Measurements from ENCODE around the gene PNMA5.
"Not testable (repeated sequence)": the region's sequence is repeated elsewhere in the genome, so short reads cannot be mapped to it uniquely, and the experiment has no call there.

Gene PNMA5

DNA sequence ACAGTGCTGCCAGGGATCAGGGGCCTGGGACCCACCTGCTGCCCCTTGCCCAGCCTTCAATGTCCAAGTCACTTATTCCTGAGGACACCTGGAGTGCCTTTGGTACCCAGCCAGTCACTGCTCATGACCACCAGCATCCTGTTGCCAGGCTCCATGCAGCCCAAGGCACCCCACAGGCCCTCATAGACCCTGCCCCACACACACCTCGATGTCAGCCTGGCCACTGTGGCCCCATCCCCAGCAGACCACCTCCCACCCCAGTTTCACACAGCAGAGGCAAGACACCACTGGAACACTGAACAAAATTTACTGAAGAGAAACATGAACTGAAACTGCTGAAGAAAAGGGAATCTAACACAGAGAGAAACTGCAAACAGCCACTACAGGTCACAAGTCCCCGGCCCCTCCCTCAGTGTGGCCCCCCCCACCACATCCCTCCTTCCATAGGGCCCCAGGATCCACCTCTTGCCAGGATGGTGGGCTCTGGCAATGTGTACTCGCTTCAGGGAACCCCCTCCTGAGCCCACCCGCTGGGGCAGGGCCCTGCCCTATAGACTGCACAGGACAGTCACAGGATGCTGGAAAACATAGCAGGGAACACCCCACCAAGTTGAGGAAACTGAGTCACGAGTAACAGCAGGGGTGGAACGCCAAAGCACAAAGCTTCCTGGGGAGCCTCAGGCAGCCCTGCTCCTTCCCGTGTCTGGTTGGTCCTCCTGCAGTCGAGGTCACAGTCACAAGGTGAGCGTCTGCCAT lies 5.2 kb downstream of the PNMA5 start:
- H3K27me3 Mint-ChIP-seq = no peaks in the 10 kb centered on the region
- H3K27ac Mint-ChIP-seq = peak overlapping the region; percentile 65
- no peak overlapping the region for H3K4me3 Mint-ChIP-seq
- no peaks in the 10 kb centered on the region for H3K9me3 Mint-ChIP-seq
- H3K4me1 Mint-ChIP-seq = no peaks in the 10 kb centered on the region
- no peaks in the 10 kb centered on the region for H3K36me3 Mint-ChIP-seq

DNA sequence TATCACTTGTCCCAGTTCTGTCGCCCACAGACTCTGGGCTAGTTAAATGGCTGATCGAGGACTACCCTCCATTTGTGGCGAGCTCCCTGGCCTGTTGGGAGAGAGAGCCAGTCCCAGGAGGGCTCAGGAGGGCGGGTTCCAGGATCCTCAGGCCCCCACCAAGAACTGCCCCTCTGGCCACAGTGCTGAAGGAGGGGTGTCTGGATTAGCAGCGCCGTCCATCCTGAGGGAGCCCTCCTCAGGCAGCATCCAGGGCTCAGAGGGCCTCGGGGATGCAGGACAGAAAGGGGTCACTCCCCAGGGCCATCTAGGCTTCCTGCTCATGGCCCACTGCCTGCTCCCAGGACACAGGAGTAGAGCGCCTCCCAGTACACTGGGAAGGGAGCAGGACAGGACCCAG lies 6.1 kb downstream of the PNMA5 start:
- Mint-ChIP-seq H3K4me1 (no peaks in the 10 kb centered on the region), H3K9me3 (no peaks in the 10 kb centered on the region)

DNA sequence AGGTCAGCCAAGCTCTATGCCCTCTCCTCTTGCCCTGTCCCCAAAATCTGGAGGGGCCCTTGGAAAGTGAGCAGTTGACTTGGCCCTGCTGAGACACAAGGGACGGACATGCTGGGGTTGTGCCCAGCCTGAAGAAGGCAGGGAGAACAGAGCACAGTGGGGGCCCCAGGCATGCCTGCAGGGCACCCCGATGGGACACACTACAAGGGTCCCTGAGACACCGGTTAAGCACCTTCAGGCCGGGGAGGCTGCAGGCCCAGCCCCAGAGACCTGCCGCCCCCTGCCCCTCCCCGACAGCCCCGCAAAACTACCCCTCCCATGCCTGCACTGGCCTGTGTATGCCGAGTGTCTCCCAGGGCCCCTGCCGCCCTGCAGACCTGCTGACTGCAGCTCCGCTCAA lies 6.8 kb downstream of the PNMA5 start:
- not testable (repeated sequence) for H3K4me3 Mint-ChIP-seq, H3K27me3 Mint-ChIP-seq, H3K9me3 Mint-ChIP-seq, H3K4me1 Mint-ChIP-seq, H3K36me3 Mint-ChIP-seq, H3K27ac Mint-ChIP-seq

More for the DNA sequence above, 6.1 kb downstream of the PNMA5 start:
- Mint-ChIP-seq H3K36me3 (no peaks in the 10 kb centered on the region), H3K27me3 (no peaks in the 10 kb centered on the region), H3K4me3 (no peak overlapping the region), H3K27ac (no peak overlapping the region)

DNA sequence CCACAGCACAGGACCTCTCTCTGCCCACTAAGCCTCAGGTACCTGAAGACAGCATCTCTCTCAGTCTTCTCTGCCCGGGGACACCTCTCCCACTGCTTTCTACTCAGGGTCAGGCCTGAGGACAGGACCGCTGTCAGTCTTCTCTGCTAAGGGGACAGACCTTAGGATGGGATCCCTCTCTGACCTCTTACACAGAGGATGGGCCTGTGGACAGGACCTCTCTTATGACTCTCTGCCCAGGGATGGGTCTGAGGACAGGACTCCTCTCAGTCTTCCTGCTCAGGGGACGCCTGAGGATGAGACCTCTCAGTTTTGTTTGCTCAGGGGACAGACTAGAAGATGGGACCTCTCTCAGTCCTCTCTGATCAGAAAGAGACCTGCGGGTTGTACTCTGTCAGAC lies 8.5 kb downstream of the PNMA5 start:
- H3K4me3 Mint-ChIP-seq = not testable (repeated sequence)

DNA sequence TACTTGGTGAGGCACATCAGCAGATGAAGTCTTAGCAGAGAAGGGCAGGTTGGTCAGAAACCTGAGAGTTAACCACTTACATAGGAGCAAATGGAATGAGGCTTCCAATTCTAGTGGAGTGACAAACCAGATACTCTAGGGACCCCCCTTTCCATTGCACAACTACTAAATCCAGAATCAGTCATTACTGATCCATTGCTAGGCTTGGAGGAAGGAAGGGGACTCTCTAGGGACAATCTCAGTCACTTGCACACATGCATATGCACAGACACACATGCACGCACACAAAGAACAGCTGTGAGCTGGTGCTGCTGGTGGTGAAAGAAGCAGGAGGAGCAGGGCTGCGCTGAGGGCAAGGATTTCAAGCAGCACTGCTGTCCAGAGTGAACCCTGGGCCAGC lies 25.7 kb downstream of the PNMA5 start:
- Mint-ChIP-seq H3K27ac (no peak overlapping the region), H3K36me3 (peaks cover 3% of the 10 kb centered on the region), H3K27me3 (no peaks in the 10 kb centered on the region), H3K4me3 (no peak overlapping the region), H3K9me3 (no peaks in the 10 kb centered on the region), H3K4me1 (no peaks in the 10 kb centered on the region)

More for the DNA sequence above, 8.5 kb downstream of the PNMA5 start:
- not testable (repeated sequence) for H3K27me3 Mint-ChIP-seq, H3K9me3 Mint-ChIP-seq, H3K36me3 Mint-ChIP-seq, H3K27ac Mint-ChIP-seq, H3K4me1 Mint-ChIP-seq

DNA sequence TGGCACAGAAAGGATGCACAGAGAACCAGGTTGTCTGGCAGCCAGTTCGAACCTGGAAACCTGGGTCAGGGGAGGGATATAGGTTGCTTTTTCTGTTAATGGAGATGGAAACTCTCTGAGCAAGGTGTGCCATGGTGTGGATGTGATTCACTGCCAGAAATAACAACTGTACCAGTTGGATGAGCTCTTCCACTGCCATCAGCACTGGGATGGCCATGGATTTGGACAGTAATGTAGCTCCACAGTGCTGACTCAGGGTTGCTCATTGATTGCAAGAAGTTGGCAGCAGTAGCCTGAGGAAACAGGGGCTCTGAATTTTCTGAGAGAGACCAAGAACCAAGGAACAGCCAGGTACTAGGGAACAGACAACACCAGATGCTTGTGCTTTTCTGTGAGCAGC lies 33.8 kb downstream of the PNMA5 start:
- Mint-ChIP-seq H3K4me1 (peaks cover 9% of the 10 kb centered on the region), H3K4me3 (no peak overlapping the region), H3K27me3 (no peaks in the 10 kb centered on the region), H3K36me3 (no peaks in the 10 kb centered on the region), H3K9me3 (no peaks in the 10 kb centered on the region), H3K27ac (no peak overlapping the region)

DNA sequence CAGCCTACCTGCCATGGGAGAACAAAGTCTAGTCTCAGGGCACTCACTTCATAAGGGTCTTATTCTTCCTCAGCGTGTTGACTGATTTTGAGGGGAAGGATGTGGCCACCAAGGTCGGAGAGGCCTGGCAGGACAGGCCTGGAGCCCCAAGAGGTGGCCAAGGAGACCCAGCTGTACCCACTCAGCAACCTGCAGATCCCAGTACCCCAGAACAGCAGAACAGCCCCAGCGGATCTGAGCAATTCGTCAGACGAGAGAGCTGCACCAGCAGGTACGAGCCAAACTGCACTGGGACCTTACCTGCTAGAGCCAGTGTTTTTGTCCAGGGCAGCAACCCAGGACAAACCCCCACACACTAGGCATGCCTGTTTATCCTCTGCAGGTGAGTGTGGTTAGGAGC lies 34.3 kb downstream of the PNMA5 start:
- no peak overlapping the region for H3K4me3 Mint-ChIP-seq
- H3K27me3 Mint-ChIP-seq = no peaks in the 10 kb centered on the region
- H3K36me3 Mint-ChIP-seq = no peaks in the 10 kb centered on the region
- H3K27ac Mint-ChIP-seq = no peak overlapping the region
- no peaks in the 10 kb centered on the region for H3K9me3 Mint-ChIP-seq
- H3K4me1 Mint-ChIP-seq = peaks cover 9% of the 10 kb centered on the region

DNA sequence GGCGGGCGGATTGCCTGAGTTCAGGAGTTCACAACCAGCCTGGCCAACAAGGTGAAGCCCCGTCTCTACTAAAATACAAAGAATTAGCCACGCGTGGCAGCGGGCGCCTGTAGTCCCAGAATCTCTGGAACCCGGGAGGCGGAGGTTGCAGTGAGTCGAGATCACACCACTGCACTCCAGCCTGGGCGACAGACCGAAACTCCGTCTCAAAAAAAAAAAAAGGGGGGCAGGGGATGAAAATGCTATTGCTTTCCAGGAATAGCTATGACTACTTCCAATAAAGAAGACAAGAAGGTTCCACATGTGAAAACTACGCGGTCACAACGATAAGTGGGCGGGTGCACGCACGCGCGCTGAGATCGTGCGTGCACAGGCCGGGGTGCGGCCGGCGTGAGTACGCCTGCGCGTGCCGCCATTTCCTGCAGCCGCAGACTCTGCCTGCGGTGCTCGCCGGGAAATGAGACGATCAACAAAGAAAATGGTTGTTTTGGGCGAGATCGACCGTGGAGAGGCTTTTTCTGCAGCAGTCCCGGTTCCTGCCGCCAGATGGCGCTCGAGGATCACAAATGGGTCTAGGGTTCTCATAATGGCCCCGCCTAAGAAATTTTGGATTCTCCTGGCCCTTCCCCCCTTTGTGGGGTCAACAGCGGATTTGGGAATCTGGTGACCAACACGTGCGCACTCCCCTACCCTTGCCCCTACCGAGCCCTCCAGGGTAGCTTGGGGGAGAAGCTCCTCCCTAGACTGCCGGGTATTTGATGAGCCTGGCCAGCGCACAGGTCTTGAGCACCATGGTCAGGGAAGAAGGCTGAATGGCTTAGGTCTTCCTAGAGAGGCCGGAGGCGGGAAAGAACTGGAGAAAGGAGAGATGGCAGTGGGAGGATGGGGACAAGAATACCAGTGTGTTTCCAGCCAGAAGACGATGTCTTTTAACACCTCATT lies 35.1 kb downstream of the PNMA5 start:
- Mint-ChIP-seq H3K27ac (peak overlapping the region; percentile 97), H3K27me3 (no peaks in the 10 kb centered on the region), H3K9me3 (no peaks in the 10 kb centered on the region), H3K4me3 (peak overlapping the region; percentile 74), H3K4me1 (peaks cover 9% of the 10 kb centered on the region), H3K36me3 (no peaks in the 10 kb centered on the region)

DNA sequence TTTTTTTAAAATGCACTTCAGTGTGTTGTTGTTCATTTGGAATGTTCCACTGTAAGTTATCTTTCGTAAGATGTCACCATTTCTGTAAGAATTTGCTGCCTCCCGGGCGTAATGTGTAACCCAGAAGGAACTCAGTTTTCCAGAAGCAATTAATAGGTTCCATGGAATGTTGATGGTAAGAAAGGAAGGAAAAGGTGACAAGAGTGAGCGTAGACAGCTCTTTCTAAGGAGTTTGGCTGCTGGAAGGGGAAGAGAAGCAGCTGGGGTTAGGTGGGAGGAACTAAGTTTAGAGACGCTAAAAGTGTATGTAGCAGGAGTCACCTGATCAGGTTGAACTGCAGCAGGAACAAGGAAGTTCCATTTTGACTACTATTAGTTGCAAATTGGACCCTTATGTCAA lies 35.9 kb downstream of the PNMA5 start:
- Mint-ChIP-seq H3K36me3 (no peaks in the 10 kb centered on the region), H3K27ac (peak overlapping the region; percentile 97), H3K27me3 (no peaks in the 10 kb centered on the region), H3K9me3 (no peaks in the 10 kb centered on the region), H3K4me3 (peak overlapping the region; percentile 74), H3K4me1 (peaks cover 9% of the 10 kb centered on the region)

DNA sequence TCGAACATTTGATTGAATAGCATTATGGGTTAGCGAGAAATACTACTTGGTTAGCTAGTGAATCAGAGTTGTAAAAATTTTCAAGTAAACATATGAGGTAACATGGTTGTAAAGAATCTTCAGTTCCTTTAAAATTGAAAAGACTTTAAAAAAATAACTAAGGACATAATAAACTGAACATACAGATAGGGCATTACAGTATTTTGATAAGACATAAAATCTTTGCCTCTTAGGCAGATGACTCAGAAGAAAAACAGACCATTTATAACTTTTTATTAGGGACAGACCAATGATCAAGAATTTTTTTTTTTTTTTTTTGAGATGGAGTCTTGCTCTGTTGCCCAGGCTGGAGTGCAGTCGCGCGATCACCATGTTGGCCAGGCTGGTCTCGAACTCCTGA lies 43.1 kb downstream of the PNMA5 start:
- no peaks in the 10 kb centered on the region for H3K4me1 Mint-ChIP-seq
- peaks cover 4% of the 10 kb centered on the region for H3K36me3 Mint-ChIP-seq
- no peak overlapping the region for H3K27ac Mint-ChIP-seq
- H3K4me3 Mint-ChIP-seq = no peak overlapping the region
- H3K27me3 Mint-ChIP-seq = no peaks in the 10 kb centered on the region
- H3K9me3 Mint-ChIP-seq = no peaks in the 10 kb centered on the region

DNA sequence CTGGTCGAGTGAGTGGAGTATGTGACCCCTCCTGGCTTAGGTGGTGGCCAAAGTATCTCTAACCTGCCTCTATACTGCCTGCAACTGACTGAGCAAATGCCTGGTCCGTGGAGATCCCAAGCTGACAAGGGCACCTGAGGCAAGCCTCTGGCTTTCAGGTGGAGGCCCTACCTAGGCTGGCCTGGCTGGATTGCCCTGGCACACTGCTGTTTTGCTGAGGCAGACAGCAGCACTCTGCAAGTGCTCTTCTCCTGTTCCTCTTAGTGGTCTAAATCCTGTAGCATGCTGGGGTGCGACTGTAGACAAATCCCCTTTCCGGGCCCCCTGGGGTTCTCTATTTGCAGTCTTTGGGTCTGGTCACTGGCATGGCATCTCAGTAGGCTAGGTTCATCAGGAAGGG lies 44.8 kb downstream of the PNMA5 start:
- no peak overlapping the region for H3K27ac Mint-ChIP-seq
- H3K27me3 Mint-ChIP-seq = no peaks in the 10 kb centered on the region
- no peak overlapping the region for H3K4me3 Mint-ChIP-seq
- no peaks in the 10 kb centered on the region for H3K9me3 Mint-ChIP-seq
- H3K4me1 Mint-ChIP-seq = no peaks in the 10 kb centered on the region
- H3K36me3 Mint-ChIP-seq = peaks cover 6% of the 10 kb centered on the region

DNA sequence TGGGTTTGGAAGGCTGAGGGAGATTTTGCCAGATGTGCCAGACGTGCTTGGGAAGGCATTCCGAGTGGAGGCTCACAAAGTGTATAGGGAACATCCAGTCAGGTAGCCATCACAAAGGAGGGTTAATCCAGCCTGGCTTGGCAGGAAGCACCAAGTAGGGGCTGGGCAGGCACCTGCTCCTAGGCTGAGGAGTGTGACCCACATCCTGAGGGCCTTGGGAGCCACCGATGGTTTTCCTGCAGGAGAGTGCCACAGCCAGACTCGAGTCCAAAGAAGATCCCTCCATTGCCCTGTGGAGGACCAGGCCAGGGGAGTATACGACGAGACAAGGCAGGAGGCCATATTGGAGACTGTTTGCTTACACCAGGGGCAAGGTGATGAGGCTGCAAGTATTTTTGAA lies 47.2 kb downstream of the PNMA5 start:
- Mint-ChIP-seq H3K4me1 (peaks cover 6% of the 10 kb centered on the region), H3K36me3 (peaks cover 6% of the 10 kb centered on the region), H3K4me3 (no peak overlapping the region), H3K27ac (no peak overlapping the region), H3K9me3 (no peaks in the 10 kb centered on the region), H3K27me3 (no peaks in the 10 kb centered on the region)

DNA sequence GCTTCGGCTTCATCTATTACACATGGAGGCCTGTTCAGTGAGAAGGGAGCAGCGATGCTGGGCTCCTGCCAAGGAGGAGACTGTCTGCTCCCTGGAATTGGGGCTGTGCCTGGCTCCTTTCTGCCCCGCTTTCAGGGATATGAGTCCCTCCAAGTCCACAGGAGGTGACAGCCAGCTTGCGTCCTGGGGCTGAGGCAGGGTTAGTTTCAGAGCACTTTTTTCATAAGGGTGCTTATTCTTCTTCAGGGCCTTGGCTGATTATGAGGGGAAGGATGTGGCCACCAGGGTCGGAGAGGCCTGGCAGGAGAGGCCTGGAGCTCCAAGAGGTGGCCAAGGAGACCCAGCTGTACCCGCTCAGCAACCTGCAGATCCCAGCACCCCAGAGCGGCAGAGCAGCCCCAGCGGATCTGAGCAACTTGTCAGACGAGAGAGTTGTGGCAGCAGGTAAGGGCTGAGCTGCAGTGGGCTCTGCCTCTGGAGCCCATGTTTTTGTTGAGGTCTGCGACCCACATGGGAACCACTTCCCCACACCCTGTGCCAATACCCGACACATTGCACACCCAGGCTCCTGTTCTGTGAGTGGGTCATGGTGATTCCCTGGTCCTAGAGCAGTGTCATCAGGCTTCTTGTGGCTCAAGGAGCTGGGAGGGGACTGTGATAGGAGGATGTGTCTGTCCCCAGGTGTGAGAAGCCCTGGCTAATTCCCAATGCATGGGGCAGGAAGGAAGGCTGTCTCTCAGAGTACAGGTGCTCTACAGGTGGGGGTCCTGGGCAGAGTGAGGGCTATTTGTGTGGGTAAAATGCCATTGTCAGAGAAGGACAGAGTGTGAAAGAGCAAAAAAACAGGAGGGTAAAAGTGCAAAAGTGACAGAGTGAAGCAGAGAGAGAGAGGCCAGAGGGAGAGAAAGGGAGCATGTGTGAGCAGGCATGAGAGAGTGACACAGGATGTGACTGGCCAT lies 48.6 kb downstream of the PNMA5 start:
- H3K27me3 Mint-ChIP-seq = no peaks in the 10 kb centered on the region
- H3K36me3 Mint-ChIP-seq = peaks cover 6% of the 10 kb centered on the region
- no peaks in the 10 kb centered on the region for H3K9me3 Mint-ChIP-seq
- no peak overlapping the region for H3K4me3 Mint-ChIP-seq
- no peak overlapping the region for H3K27ac Mint-ChIP-seq
- H3K4me1 Mint-ChIP-seq = peaks cover 10% of the 10 kb centered on the region

DNA sequence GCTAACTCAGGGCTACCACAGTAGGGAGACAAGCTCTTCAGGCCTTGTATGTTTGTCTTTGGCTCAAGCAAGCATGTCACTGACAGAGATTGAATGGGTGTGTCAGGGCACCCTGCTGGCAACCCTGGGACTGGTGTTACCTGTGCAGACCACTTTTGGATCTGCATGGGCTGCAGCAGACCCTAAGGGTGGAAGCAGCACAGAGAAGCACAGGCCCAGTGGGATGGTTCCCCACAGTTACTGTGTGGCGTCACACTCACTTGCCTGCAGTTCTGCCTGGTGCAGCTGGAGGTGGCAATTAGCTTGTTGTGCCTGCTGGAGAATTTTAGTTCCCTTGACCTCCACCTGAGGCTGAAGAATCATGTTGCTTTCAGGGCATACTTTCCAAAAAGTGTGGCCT lies 50.1 kb downstream of the PNMA5 start:
- Mint-ChIP-seq H3K36me3 (peaks cover 3% of the 10 kb centered on the region), H3K4me1 (peaks cover 10% of the 10 kb centered on the region), H3K9me3 (no peaks in the 10 kb centered on the region), H3K27me3 (no peaks in the 10 kb centered on the region), H3K4me3 (no peak overlapping the region), H3K27ac (no peak overlapping the region)

DNA sequence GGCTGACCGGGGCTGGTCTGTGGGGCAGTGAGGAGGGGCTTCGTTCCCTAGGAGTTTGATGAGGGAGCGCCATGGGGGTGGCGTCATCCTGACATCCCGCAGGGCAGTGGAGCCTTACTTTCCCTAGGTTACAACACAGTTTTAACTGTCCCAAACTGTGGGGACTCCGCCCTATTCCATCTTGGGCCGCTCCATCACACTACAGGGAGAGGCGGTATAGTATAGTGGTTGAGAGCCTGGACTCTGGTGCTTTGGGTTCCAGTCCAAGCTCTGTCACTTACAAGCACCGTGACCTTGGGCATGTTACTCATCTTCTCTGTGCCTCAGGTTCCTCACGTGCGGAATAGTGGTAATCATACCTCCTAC lies 51.9 kb downstream of the PNMA5 start:
- H3K36me3 Mint-ChIP-seq = peaks cover 3% of the 10 kb centered on the region

More for the DNA sequence above, 51.9 kb downstream of the PNMA5 start:
- H3K4me3 Mint-ChIP-seq = peak overlapping the region; percentile 87
- no peaks in the 10 kb centered on the region for H3K9me3 Mint-ChIP-seq
- H3K27me3 Mint-ChIP-seq = no peaks in the 10 kb centered on the region
- no peak overlapping the region for H3K27ac Mint-ChIP-seq
- H3K4me1 Mint-ChIP-seq = peaks cover 10% of the 10 kb centered on the region

All from activated naive CD4-positive, alpha-beta T cell treated with anti-CD3 and anti-CD28 coated beads, Interleukin-2, amount 50 U/mL, for 24 hours (primary cell).